ENCODE measurements around the gene TGFBRAP1.

TGFBRAP1 gene, protein sequence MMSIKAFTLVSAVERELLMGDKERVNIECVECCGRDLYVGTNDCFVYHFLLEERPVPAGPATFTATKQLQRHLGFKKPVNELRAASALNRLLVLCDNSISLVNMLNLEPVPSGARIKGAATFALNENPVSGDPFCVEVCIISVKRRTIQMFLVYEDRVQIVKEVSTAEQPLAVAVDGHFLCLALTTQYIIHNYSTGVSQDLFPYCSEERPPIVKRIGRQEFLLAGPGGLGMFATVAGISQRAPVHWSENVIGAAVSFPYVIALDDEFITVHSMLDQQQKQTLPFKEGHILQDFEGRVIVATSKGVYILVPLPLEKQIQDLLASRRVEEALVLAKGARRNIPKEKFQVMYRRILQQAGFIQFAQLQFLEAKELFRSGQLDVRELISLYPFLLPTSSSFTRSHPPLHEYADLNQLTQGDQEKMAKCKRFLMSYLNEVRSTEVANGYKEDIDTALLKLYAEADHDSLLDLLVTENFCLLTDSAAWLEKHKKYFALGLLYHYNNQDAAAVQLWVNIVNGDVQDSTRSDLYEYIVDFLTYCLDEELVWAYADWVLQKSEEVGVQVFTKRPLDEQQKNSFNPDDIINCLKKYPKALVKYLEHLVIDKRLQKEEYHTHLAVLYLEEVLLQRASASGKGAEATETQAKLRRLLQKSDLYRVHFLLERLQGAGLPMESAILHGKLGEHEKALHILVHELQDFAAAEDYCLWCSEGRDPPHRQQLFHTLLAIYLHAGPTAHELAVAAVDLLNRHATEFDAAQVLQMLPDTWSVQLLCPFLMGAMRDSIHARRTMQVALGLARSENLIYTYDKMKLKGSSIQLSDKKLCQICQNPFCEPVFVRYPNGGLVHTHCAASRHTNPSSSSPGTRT

GRCh38 chr2:105329561-105330495 lies at the start of gene TGFBRAP1:
TGFBRAP1 (minus strand) TSS chr2:105329735; CDS start chr2:105308301, 21,434 bp downstream.
- DNase-seq = peak in 3 of 4 experiments; percentile 5 to 54 (median 27)

DNA sequence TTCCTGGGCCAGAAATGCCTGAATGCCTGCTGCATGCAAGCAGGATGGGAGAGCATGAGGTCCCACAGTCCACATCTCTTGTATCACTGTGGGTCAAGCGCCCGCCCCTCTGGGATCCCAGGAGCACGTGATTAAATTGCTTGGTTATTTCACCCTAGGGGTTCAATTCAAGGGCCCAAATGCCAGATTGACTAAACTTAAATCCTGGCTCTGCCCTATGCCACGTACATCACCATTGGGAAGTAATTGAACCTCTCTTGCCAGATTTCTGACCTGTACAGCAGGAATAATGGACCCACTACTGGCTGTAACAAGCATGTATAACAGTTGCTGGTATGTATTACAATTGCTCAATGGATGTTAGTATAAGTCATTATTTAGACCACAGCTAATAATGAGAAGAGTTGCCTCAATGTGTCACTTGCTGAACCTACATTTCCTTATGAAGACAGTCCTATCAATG lies 49.4 kb upstream of the TGFBRAP1 start:
- DNase-seq = no peak

GRCh38 chr2:105378276-105378840 lies 48.8 kb upstream of the TGFBRAP1 start:
- no peak for DNase-seq

DNA sequence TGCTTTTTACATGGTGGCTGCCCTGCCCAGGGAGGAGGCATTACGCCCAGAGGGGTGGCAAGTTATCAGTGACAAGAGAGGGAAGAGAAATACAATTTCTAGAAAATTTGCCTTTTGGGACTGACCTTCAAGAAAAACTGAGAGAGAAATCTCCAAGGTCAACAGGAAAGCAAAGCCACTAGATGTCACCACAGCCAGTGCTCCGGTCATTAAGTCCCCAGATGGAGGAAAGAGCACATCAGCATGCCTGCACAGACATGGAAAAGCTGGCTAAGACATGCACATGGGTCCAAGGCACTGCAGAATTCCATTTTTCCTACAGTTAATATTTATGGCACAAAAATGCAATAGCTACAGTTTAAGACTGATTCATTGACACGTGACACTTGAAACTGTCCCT lies 48.3 kb upstream of the TGFBRAP1 start:
- no peak for DNase-seq

DNA sequence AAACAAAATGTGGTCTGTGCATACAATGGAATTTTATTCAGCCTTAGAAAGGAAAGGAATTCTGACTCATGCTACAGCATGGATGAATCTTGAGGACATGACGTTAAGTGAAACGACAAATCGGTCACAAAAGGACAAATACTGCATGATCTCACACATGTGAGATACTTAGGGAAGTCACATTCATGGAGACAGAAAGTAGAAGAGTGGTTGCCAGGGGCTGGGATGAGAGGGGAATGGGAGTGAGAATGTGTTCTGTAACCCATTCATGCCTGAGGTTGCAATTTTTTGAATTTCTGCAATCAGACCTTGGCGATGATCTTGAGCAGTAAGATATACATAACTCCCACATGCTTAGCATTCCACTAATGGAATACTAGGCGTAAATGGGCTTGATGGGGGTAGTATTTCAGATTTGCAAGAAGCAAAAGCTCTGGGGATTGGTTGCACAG lies 47.3 kb upstream of the TGFBRAP1 start:
- DNase-seq = no peak

- no peak for DNase-seq
These were observed 46.5 kb upstream of the TGFBRAP1 start for GRCh38 chr2:105376010-105376409.

DNA sequence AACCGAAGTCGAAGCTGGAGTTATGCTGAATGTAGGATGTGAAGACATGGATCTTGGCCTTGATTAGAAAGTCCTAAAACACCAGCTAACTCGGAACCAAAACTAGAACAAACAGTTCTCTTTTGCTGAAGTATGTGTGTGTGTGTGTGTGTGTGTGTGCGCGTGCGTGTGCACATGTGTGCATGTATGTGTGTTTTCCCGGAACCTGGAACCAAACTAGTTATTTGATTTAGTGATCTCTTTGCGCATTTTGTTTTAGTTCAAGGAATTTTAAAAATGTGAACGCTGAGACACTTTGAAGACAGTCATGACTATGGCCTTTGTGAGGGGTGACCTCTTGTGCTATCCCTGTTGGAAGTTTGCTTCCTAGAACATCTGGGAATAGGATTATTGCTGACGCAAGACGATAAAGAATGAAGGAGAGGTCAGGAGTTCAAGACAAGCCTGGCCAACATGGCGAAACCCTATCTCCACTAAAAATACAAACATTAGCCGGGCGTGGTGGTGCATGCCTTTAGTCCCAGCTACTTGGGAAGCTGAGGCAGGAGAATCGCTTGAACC lies 45.5 kb upstream of the TGFBRAP1 start:
- DNase-seq = no peak

GRCh38 chr2:105373895-105374401 lies 44.4 kb upstream of the TGFBRAP1 start:
- no peak for DNase-seq

DNA sequence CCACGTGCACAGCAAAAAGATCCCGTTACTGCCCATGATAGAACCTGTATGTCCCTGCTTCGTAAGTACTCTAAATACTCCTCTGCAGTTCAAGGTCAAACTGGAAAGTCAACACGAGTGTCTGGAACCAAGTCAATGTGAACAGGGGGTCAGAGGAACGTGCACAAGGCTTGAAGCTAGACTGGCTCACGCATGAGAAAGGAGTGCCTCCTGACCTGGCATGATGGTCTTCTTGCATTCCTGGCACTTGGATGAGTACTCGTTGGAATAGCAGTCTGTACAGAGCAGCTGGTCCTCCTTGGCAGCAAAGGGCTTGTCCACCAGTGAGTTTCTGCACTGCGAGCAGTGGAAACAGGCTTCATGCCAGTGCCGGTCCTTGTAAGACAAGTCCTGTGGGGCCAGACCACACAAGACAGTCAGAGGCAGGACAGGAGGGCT lies 43.8 kb upstream of the TGFBRAP1 start:
- no peak for DNase-seq

DNA sequence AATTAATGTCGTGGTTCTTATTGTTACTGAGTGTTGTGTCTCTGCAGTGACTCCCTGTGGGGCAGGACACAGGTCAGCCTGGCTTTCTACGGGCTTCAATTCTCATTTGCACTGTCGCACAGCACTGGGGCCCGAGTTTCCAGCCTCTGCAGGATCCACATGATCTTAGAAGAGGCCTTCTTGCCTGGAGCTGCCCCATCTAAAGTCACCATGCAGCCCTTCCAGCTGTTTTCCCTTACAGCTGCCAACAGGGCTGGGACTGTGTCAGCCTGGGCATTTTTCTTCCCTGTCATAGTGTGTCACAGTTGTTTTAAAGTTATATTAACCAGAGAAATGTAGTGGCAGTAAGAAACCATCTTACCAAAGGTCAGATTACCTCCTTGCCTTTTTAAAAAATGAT lies 42.3 kb upstream of the TGFBRAP1 start:
- no peak for DNase-seq

DNA sequence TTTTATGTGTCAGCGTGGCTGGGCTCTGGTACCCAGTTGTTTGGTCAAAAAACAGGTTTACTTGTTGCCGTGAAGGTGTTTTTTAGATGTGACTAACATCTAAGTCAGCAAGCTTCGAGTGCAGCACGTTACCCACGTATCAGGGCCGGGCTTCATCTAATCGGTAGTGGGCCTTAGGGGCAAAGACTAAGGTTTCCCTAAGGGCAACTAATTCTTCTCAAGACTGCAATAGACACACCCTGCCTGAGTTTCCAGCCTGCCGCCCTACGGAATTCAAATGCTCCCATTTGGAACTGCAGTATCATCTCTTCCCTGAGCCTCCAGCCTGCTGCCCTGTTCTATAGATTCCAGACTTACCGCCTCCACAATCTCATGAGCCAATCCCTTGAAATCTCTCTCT lies 41.6 kb upstream of the TGFBRAP1 start:
- DNase-seq = no peak

GRCh38 chr2:105369777-105370690 lies 40.5 kb upstream of the TGFBRAP1 start:
- DNase-seq = peak; percentile 64 to 80 (median 78)

- no peak for DNase-seq
These were observed 39.3 kb upstream of the TGFBRAP1 start for GRCh38 chr2:105368759-105369408.

DNA sequence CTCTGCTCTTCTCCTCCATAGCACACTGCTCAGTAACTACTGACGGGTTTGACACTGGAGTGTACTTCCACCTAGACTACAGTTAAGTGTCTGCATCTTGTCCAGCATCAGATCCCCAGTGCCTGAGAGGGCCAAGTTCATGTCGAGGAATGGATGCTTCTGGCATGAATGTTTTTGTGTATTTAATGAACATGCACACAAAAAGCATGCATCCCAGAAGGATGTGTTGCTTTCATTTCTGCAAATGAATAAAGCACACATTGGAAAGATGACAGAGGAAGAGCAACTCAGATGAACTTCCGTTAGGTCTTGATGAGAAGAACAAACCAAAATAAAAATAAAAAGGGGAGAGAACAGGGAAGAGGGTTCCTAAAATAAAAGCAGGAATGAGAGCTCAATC lies 35.7 kb upstream of the TGFBRAP1 start:
- no peak for DNase-seq

DNA sequence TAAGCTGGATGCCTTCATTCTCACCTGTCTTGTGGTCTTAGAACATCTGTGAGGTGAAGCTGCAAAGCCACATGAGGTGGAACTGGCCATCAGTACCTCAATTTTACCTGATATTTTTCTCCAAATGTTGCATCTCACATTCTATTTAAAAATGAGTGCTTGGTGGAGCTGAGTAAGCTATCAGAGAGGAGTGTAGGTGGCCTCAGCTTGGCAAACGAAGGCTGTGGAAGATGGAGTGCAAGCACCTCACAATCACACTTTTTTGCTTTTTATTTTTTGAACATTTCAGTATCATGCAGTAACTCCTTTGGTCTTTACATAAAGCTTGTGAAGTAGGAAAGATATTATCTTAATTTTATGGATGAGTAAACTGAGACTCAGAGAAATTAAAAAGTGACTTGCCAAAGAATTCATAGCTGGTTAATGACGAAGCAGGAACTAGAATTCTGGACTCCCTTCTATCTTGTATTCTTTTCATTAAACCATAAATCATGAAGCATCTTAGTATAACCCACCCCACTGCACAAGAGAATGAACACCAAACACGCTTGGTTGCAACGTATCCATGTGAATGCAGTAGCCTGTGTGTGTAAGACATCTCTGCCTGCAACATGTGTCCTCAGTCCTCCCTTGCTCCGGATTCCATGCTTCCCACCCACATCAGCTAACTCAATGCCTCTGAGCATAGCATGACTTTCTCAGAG lies 35.1 kb upstream of the TGFBRAP1 start:
- no peak for DNase-seq

DNA sequence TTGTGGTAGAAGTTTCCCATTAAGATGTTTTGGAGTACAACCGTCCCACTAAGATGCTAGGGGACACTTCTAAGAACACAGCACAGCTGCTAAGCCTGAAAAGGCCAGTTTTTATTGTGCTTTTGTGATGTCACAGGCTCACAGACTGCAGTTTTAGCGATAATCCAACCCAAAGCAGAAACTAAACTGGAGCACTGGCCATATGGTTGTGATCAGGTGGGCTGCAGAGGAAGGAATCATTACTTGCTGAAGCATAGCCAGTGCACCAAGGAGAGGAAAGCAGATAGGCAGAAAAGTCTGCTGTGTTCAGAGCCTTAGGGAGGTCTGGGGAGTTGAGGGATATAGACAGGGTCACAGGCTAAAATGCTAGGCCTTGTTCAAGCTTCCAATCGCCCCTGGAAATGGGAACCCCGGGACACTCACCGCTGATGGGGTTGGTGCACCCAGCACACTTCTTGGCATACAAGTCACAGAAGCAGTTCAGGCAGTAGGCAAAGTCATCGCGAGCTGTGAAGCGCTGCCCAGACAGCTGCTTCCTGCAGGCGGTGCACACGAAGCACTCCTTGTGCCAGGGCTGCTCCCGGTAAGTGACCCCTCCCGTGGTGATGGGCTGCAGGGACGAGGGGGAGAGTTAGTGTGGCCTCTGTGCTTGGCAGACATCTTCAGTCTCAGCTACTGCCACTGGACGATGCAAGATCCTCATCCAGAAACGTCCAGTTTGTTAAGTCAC lies 33.5 kb upstream of the TGFBRAP1 start:
- DNase-seq = no peak

DNA sequence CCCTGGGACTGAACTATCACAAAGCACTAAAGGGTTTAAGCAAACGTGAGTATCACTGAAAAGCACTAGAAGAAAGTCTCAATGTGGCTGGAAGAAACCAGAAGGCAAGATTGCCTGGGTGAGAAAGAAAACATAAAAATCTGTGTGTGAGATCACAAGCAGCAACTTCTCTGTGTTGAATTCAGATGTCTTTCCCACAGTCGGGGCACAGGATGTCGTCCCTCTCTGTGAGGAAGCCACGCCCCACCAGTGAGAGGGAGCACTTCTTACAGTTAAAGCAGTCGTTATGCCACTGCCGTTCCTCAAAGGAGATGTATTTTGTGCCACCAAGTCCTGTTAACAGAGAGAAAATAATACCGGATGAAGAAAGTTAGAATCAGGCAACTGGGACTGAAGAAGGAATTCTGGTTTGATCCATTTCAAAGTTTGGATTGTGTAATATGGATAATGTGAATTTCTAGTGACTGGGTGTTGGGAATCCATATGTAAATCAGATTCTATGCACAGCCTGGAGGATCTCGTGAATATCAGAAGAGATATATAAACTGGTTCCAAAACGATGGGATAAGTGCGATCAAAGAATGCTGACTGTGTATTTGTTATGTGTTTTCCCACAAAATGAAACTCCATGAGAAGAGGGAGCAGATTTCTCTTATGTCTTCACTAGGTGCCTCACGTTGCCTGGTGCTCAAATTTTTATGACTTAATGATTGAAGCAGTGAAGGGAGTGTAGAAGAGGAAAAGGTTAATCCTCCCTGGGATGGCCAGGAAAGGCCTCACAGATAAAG lies 31.8 kb upstream of the TGFBRAP1 start:
- DNase-seq = peak in 2 of 4 experiments; percentile 11 to 53

DNA sequence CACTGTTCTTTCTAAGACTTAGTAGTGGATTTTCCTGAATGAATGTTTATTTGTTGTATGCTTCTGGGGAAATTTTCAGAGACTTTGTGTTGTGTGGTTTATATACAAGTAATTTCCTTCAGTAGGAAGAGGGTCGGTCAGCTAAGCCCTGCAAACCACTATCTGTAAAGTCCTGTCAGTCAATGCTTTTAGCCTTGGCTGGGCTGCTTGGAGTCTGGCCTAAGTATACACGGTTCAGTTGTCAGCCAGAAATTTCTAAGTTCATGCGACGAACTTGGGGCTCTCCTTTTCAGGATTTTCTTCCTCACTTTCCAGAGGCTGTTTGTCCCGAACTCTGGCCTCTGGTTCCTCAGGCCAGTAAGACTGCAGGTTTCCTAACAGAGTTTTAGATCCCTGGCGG lies 29.1 kb upstream of the TGFBRAP1 start:
- DNase-seq = no peak

All from activated naive CD4-positive, alpha-beta T cell (primary cell).